ENCODE data around the gene RNF166.

Gene RNF166

DNA sequence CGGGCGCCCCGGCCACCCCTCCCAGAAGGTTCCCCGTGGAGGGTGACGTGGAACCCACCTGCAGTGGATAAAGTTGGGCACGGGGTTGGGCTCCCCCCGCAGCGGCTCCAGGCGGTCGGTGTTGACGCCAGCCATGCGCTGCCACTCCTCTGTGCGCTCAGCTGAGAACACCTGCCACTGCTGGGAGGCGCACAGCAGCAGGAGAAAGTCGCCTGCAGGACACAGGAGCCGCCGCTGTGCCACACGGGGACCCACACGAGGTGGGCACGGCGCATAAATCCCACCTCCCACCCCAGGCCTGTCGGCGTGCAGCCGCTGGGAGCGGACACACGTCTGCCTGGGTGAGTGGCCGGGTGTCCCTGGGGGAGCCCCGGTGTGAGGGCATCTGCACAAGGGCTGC, 20.8 kb upstream of the RNF166 start:
- TF ChIP-seq SIN3A (IDR thresholded peaks at IDR 0.05; ENCODE audit: borderline replicate concordance, insufficient read depth, low read length): no peak
- no peak for TF ChIP-seq REST (IDR thresholded peaks at IDR 0.05; ENCODE audit: insufficient read depth in 1 of 2, low read depth in 2 of 2, low read length in 2 of 2)
- TF ChIP-seq POLR2AphosphoS5 (IDR thresholded peaks at IDR 0.05; ENCODE audit: low read depth, low read length): no peak
- TF ChIP-seq FOXP2 (optimal IDR thresholded peaks at IDR 0.05; ENCODE audit: borderline replicate concordance, extremely low read depth, extremely low read length, insufficient read depth): no peak

- TF ChIP-seq FOXP2 (optimal IDR thresholded peaks at IDR 0.05; ENCODE audit: borderline replicate concordance, extremely low read depth, extremely low read length, insufficient read depth): no peak
- no peak for TF ChIP-seq SIN3A (IDR thresholded peaks at IDR 0.05; ENCODE audit: borderline replicate concordance, insufficient read depth, low read length)
- TF ChIP-seq POLR2AphosphoS5 (IDR thresholded peaks at IDR 0.05; ENCODE audit: low read depth, low read length): no peak
- no peak for TF ChIP-seq REST (IDR thresholded peaks at IDR 0.05; ENCODE audit: insufficient read depth in 1 of 2, low read depth in 2 of 2, low read length in 2 of 2)
These were observed 20.2 kb upstream of the RNF166 start for GRCh38 chr16:88726408-88726749.

DNA sequence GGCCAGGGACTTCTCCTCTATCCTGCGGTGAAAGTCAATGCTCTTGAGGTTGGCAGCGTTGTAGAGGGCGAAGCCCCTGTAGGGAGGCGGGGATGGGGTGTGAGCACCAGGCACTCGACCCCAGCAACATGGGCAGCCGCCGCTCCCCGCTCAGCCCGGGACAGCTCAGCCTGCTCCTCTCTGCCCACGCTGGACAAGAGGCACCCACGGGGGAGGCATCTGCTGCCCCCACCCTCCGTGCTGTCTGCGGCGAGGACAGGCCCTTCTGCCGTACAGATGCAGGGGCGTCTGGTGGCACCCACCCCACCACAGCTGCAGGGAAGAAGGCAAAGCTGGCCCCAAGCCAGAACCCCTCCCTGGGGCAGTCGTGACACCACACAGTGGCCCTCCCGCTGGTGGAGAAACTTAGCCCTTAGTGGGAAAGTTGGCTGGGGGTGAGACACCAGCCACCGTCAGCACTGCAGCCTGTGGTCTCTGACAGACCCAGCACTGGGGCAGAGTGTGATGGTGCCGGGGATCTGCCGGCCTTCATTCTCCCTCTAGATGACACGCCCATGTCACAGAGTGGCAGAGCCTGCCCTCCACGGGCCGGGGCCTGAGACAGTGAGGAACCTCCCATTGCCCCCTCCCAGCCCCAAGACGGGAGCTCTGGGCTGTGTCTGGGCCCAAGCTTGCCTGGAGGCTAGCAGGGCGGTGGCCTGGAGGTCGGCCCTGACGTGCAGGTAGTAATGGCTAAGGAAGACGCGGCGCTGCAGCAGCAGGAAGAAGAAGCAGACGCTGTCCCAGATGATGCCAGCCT, 19.6 kb upstream of the RNF166 start:
- no peak for TF ChIP-seq POLR2AphosphoS5 (IDR thresholded peaks at IDR 0.05; ENCODE audit: low read depth, low read length)
- TF ChIP-seq FOXP2 (optimal IDR thresholded peaks at IDR 0.05; ENCODE audit: borderline replicate concordance, extremely low read depth, extremely low read length, insufficient read depth): no peak
- TF ChIP-seq SIN3A (IDR thresholded peaks at IDR 0.05; ENCODE audit: borderline replicate concordance, insufficient read depth, low read length): no peak
- TF ChIP-seq REST (IDR thresholded peaks at IDR 0.05; ENCODE audit: insufficient read depth in 1 of 2, low read depth in 2 of 2, low read length in 2 of 2): no peak
- no peak for TF ChIP-seq TAF1 (IDR thresholded peaks at IDR 0.05; ENCODE audit: borderline replicate concordance, insufficient read depth, low read length)

- TF ChIP-seq FOXP2 (optimal IDR thresholded peaks at IDR 0.05; ENCODE audit: borderline replicate concordance, extremely low read depth, extremely low read length, insufficient read depth) (no peak), SIN3A (IDR thresholded peaks at IDR 0.05; ENCODE audit: borderline replicate concordance, insufficient read depth, low read length) (no peak), POLR2AphosphoS5 (IDR thresholded peaks at IDR 0.05; ENCODE audit: low read depth, low read length) (no peak), TAF1 (IDR thresholded peaks at IDR 0.05; ENCODE audit: borderline replicate concordance, insufficient read depth, low read length) (no peak), REST (IDR thresholded peaks at IDR 0.05; ENCODE audit: insufficient read depth in 1 of 2, low read depth in 2 of 2, low read length in 2 of 2) (no peak)
These were observed 18.8 kb upstream of the RNF166 start for GRCh38 chr16:88724855-88725555.

All from PFSK-1 (cell line).